Endothelial cell of umbilical vein (primary cell): ENCODE data around the gene DEGS2. TPM values are rescaled to one million over a fixed set of nuclear protein-coding genes. Genes with fewer than 3 reads are reported as not detected.

Experiments used
- BruUV-seq: library from RNA; stranded (reverse); fragments of 400-500 nt; replicated peaks from 2 replicates; lab custom pipeline; 2021; lab: Mats Ljungman, UMichigan
- CTCF ChIA-PET: fragments of 300-600, 350-600 bp; sonication (Branson Sonifier 250); formaldehyde crosslinking; loops from one replicate; lab custom pipeline; 2021; ENCODE audit warnings: antibody characterized with exemption, inconsistent platforms; lab: Charles Lee
- POLR2A ChIA-PET: fragments of 300-600, 350-600 bp; sonication (Branson Sonifier 250); formaldehyde crosslinking; loops from one replicate; lab custom pipeline; 2021; ENCODE audit warnings: antibody characterized with exemption, inconsistent platforms; lab: Charles Lee
- DNase-seq: peaks from one replicate; pipeline ENCODE4 v3.0.0-alpha.2; 2011; ENCODE audit warnings: low read depth, low spot score
- FAIRE-seq: peaks from 2 replicates; lab custom pipeline; 2011; peaks lifted over from hg19 to GRCh38; lab: Jason Lieb, UNC
- H2AFZ ChIP-seq: 2 replicates; pipeline ENCODE4 v1.6.0; 2012; ENCODE audit warnings: low read depth, low read length, control low read depth, inconsistent platforms
- H3K27ac ChIP-seq: 2 replicates; pipeline ENCODE4 v1.5.1; 2011; ENCODE audit warnings: low read depth, mild to moderate bottlenecking, control low read depth, low read length, moderate library complexity; ENCODE audit not compliant: insufficient read depth
- H3K27me3 ChIP-seq, 2 experiments: 2 replicates each; pipeline versions ENCODE4 v1.6.0 to v1.6.1; 2011; ENCODE audit warnings: low read length in 2 of 2, mixed read lengths in 1 of 2; ENCODE audit not compliant: control insufficient read depth in 2 of 2, insufficient read depth in 2 of 2
- H3K36me3 ChIP-seq, 2 experiments: 2 replicates in 1 of 2; 3 replicates in 1 of 2; pipeline ENCODE4 v1.5.1; 2011; ENCODE audit warnings: low read length in 2 of 2, mild to moderate bottlenecking in 1 of 2, moderate library complexity in 1 of 2; ENCODE audit not compliant: control insufficient read depth in 2 of 2, insufficient read depth in 2 of 2; ENCODE audit errors: extremely low read depth in 1 of 2
- H3K4me1 ChIP-seq: 3 replicates; pipeline ENCODE4 v1.5.1; 2011; ENCODE audit warnings: mild to moderate bottlenecking, low read length; ENCODE audit not compliant: control insufficient read depth, insufficient read depth; ENCODE audit errors: extremely low read depth
- H3K4me2 ChIP-seq: 2 replicates; pipeline ENCODE4 v1.6.1; 2011; ENCODE audit warnings: low read length, control low read depth, mixed read lengths; ENCODE audit not compliant: insufficient read depth
- H3K4me3 ChIP-seq, 3 experiments: fragments of 200-600 bp in 1 of 3; sonication (generic), shearing (Covaris generic) in 1 of 3; replicated peaks in 1 of 3; 2 replicates each; pipeline ENCODE4 v1.5.1; 2011 to 2016; ENCODE audit warnings: control low read depth in 3 of 3, low read length in 3 of 3, mild to moderate bottlenecking in 2 of 3, inconsistent platforms in 1 of 3, low read depth in 1 of 3, moderate library complexity in 1 of 3; ENCODE audit not compliant: insufficient read depth in 1 of 3
- H3K79me2 ChIP-seq: 2 replicates; pipeline ENCODE4 v1.6.0; 2012; ENCODE audit warnings: low read length, inconsistent platforms; ENCODE audit not compliant: control insufficient read depth, insufficient read depth
- H3K9ac ChIP-seq: replicated peaks from 2 replicates; pipeline ENCODE3; 2011; ENCODE audit warnings: low read length, control low read depth; ENCODE audit not compliant: insufficient read depth; ENCODE audit errors: extremely low read depth
- H3K9me1 ChIP-seq: replicated peaks from 3 replicates; pipeline ENCODE4 v1.6.0; 2011; ENCODE audit warnings: mild to moderate bottlenecking, low read length; ENCODE audit not compliant: control insufficient read depth, insufficient read depth; ENCODE audit errors: extremely low read depth
- H3K9me3 ChIP-seq: replicated peaks from 2 replicates; pipeline ENCODE4 v1.5.1; 2012; ENCODE audit warnings: low read length, inconsistent platforms; ENCODE audit not compliant: control insufficient read depth, insufficient read depth
- H4K20me1 ChIP-seq: replicated peaks from 2 replicates; pipeline ENCODE3; 2011; ENCODE audit warnings: mild to moderate bottlenecking, low read length; ENCODE audit not compliant: control insufficient read depth, insufficient read depth; ENCODE audit errors: extremely low read depth
- EZH2 ChIP-seq: IDR thresholded peaks from 2 replicates; pipeline ENCODE4 v1.6.1; 2012; ENCODE audit warnings: borderline replicate concordance, low read depth, mild to moderate bottlenecking, moderate library complexity, low read length, inconsistent platforms; ENCODE audit not compliant: severe bottlenecking
- FOS ChIP-seq: IDR thresholded peaks from 2 replicates; pipeline ENCODE4 v1.6.1; 2011; ENCODE audit warnings: mild to moderate bottlenecking, low read length, moderate library complexity, borderline replicate concordance; ENCODE audit not compliant: insufficient read depth
- JUN ChIP-seq: IDR thresholded peaks from 2 replicates; pipeline ENCODE4 v1.6.1; 2011; ENCODE audit warnings: borderline replicate concordance, low read depth; ENCODE audit not compliant: insufficient read length, insufficient read depth
- MAX ChIP-seq: IDR thresholded peaks from 2 replicates; pipeline ENCODE4 v1.6.1; 2011; ENCODE audit not compliant: insufficient read depth, insufficient read length
- POLR2A ChIP-seq: IDR thresholded peaks from 2 replicates; pipeline ENCODE4 v1.6.1; 2012; ENCODE audit warnings: low read depth, mild to moderate bottlenecking, control low read depth, low read length
- dilution Hi-C: fragments of 300-500 bp; cut with MboI; formaldehyde crosslinking; loops from one replicate; pipeline ENCODE4 v1.15.0; 2019; ENCODE audit warnings: low sequenced_read_pairs; ENCODE audit not compliant: extremely low pct_ligation_motif_present
- intact Hi-C: fragments of 100-400 bp; cut with micrococcal nuclease; formaldehyde crosslinking; loops from one replicate; pipeline ENCODE4 v1.10.0; 2022
- polyA plus RNA-seq, 4 experiments: library from polyadenylated mRNA; depleted of rRNA in 3 of 4; stranded (reverse) in 3 of 4; unstranded in 1 of 4; fragments of >200 nt; gene quantifications; 2 replicates each; pipeline versions ENCODE4 v1.2.1 to v1.2.3, GENCODE V29; 2011 to 2012; ENCODE audit warnings: missing spikeins in 1 of 4
- total RNA-seq: library from RNA; stranded (reverse); gene quantifications from 2 replicates; pipeline ENCODE4 v1.2.3, GENCODE V29; 2021
- TF ChIP-seq, protein P1 (sequence below), 2 donors: IDR thresholded peaks; 1 replicate in 1 of 2; 2 replicates in 1 of 2; pipeline ENCODE4 v1.5.1; 2011; ENCODE audit warnings: low read length in 2 of 2, mild to moderate bottlenecking in 2 of 2, moderate library complexity in 2 of 2, control low read depth in 1 of 2, inconsistent platforms in 1 of 2, low read depth in 1 of 2; ENCODE audit not compliant: insufficient read depth in 1 of 2; ENCODE audit errors: extremely low read depth in 1 of 2

The DEGS2 gene
- total and polyA plus RNA-seq, 2 donors (not counting 3 experiments of a cell fraction or from before 2014, with no cell fraction given): 0.06 TPM; not detected in 1

- Histone ChIP-seq H3K79me2 (no peaks in the 10 kb centered on the region), H3K4me2 (no peak overlapping the region), H2AFZ (no peak overlapping the region), H3K4me3 (no peak overlapping the region), H3K4me1 (no peaks in the 10 kb centered on the region), H3K9me3 (no peaks in the 10 kb centered on the region), H3K9me1 (no peaks in the 10 kb centered on the region), H4K20me1 (no peaks in the 10 kb centered on the region), H3K27ac (no peak overlapping the region), H3K9ac (no peak overlapping the region), H3K27me3 (peaks cover 0 to 1% of the 10 kb centered on the region in 2 experiments), H3K36me3 (no peaks in the 10 kb centered on the region)
- no TSS peak for BruUV-seq
- intact Hi-C loops: no loop called here
- CTCF ChIA-PET: no interaction called here
- no peak for DNase-seq
- dilution Hi-C loops: no loop called here
- POLR2A ChIA-PET: no interaction called here
- TF ChIP-seq MAX (no peak), JUN (no peak), FOS (no peak), POLR2A (no peak), EZH2 (no peak)
- TF ChIP-seq, protein P1, sequence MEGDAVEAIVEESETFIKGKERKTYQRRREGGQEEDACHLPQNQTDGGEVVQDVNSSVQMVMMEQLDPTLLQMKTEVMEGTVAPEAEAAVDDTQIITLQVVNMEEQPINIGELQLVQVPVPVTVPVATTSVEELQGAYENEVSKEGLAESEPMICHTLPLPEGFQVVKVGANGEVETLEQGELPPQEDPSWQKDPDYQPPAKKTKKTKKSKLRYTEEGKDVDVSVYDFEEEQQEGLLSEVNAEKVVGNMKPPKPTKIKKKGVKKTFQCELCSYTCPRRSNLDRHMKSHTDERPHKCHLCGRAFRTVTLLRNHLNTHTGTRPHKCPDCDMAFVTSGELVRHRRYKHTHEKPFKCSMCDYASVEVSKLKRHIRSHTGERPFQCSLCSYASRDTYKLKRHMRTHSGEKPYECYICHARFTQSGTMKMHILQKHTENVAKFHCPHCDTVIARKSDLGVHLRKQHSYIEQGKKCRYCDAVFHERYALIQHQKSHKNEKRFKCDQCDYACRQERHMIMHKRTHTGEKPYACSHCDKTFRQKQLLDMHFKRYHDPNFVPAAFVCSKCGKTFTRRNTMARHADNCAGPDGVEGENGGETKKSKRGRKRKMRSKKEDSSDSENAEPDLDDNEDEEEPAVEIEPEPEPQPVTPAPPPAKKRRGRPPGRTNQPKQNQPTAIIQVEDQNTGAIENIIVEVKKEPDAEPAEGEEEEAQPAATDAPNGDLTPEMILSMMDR (IDR thresholded peaks at IDR 0.05; ENCODE audit: extremely low read depth in 1 of 2, insufficient read depth in 1 of 2, low read depth in 1 of 2, low read length in 2 of 2): no peak
- no peak for FAIRE-seq
Measured at GRCh38 chr14:100178691-100179090, 19.2 kb upstream of the DEGS2 start.
